SJCRH30 (cell line): ENCODE results near the gene CDH6. TPM values are rescaled to one million over a fixed set of nuclear protein-coding genes. Genes with fewer than 3 reads are reported as not detected.
A peak's percentile ranks its signal among the peaks of the same experiment; 100 is the strongest.

Experiments used
- DNase-seq, 2 experiments: peaks; one replicate each; pipeline ENCODE4 v3.0.0-alpha.2; 2015 to 2020
- H3K27ac ChIP-seq: fragments of 250-450 bp; sonication (Bioruptor Pico); 2 replicates; pipeline ENCODE4 v1.5.1; 2020; ENCODE audit warnings: mild to moderate bottlenecking, moderate library complexity
- H3K27me3 ChIP-seq: fragments of 250-450 bp; sonication (Bioruptor Pico); 2 replicates; pipeline ENCODE4 v1.5.1; 2020; ENCODE audit warnings: mild to moderate bottlenecking, moderate library complexity
- H3K36me3 ChIP-seq: fragments of 250-450 bp; sonication (Bioruptor Pico); 2 replicates; pipeline ENCODE4 v1.5.1; 2020; ENCODE audit warnings: mild to moderate bottlenecking, moderate library complexity
- H3K4me1 ChIP-seq: fragments of 250-450 bp; sonication (Bioruptor Pico); 2 replicates; pipeline ENCODE4 v1.5.1; 2020; ENCODE audit warnings: mild to moderate bottlenecking, moderate library complexity
- H3K4me3 ChIP-seq: fragments of 250-450 bp; sonication (Bioruptor Pico); 2 replicates; pipeline ENCODE4 v1.5.1; 2020; ENCODE audit warnings: mild to moderate bottlenecking, moderate library complexity
- H3K9me3 ChIP-seq: fragments of 250-450 bp; sonication (Bioruptor Pico); replicated peaks from 2 replicates; pipeline ENCODE4 v1.5.1; 2020; ENCODE audit warnings: mild to moderate bottlenecking, moderate library complexity
- total RNA-seq: library from RNA; depleted of rRNA; stranded (reverse); fragments of >200 nt; shearing (Covaris generic); gene quantifications from 2 replicates; pipeline ENCODE4 v1.2.3, GENCODE V29; 2014

Gene CDH6
- total RNA-seq, 1 experiment from 2014 or later: 8.3 TPM

DNA sequence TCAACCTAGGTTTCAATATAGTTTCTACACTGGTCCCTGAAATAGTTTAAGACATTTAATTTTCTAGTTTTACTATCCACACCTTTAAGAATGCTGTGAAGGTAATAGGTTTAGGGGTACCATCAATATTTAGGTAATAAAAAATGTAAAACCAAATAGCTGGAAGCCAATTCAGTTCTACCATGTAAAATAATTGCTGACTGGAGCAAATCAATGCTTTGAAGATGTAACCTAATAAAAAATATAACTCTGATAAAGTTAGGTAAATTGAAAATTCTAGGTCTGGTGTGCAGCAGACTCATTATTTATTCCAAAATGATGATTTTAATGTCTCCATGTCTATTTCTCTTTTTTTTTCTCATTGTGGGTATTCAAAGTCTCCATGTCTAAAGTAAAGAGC lies 21.8 kb downstream of the CDH6 start:
- Histone ChIP-seq H3K4me1 (no peaks in the 10 kb centered on the region), H3K27ac (no peak overlapping the region), H3K36me3 (no peaks in the 10 kb centered on the region), H3K9me3 (no peaks in the 10 kb centered on the region; the same call in 1 of the 2 replicates), H3K27me3 (peaks cover 3% of the 10 kb centered on the region; the same call in 1 of the 2 replicates), H3K4me3 (no peak overlapping the region)
- no peak for DNase-seq

DNA sequence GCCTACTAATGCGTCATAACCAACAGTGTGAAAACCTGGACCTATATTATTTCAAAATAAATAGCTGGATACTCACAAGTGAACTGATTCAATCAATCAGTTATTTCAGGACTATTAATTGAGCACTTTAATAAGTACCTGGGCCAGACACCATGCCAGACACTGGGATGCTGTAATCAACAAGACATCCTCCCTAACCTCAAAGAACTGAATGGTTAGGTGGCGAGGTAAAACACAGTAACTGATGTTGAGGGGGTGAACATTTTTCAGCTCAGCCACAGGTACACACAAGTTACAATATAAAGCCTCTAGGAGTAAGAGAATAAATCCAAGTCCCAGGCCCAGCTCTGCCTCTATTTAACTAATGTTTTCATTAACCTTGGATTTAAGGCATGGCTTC lies 24.0 kb downstream of the CDH6 start:
- no peak for DNase-seq
- Histone ChIP-seq H3K4me1 (no peaks in the 10 kb centered on the region), H3K36me3 (no peaks in the 10 kb centered on the region), H3K27me3 (peaks cover 3% of the 10 kb centered on the region; the same call in 1 of the 2 replicates), H3K27ac (no peak overlapping the region), H3K4me3 (no peak overlapping the region), H3K9me3 (no peaks in the 10 kb centered on the region)

DNA sequence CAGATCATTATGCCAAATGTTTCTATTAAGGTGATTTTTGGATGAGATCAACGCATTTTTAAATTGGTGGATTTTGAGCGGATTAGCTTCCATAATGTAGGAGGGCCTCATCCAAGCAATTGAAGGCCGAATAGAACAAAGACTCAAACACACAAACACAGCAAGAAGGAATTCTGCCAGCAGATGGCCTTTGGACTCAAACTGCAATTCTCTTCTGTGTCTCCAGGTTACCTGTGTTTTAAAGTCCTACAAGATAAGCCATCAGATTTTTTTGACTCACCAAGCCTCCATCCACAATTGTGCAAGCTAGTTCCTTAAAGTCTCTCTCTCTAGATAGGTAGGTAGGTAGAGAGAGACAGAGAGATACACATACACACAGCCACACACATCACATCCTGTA lies 25.5 kb downstream of the CDH6 start:
- Histone ChIP-seq H3K36me3 (no peaks in the 10 kb centered on the region), H3K4me3 (no peak overlapping the region), H3K4me1 (no peaks in the 10 kb centered on the region), H3K27me3 (peaks cover 3% of the 10 kb centered on the region; the same call in 1 of the 2 replicates), H3K9me3 (no peaks in the 10 kb centered on the region), H3K27ac (no peak overlapping the region)
- DNase-seq: no peak

DNA sequence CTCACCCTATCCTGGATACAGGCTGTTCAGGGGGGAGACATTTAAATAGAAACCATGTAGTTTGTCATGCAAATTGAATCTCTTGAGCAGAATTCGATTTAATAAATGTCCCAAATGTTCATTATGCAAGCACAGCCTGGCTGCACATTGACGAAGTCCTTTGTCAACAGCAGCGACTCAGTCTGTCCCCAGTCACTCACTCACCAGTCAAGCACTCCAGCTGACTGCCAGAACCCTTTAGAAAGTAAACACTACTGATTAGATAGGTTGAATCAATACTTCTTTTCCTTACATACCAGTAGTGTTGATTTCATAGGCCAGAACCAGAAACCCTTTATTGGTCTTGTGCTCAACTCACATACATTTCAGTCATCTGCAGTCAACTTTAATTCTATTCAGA lies 27.5 kb downstream of the CDH6 start:
- DNase-seq: no peak
- Histone ChIP-seq H3K9me3 (no peaks in the 10 kb centered on the region), H3K36me3 (no peaks in the 10 kb centered on the region), H3K4me1 (no peaks in the 10 kb centered on the region), H3K27me3 (peaks cover 3% of the 10 kb centered on the region; the same call in 1 of the 2 replicates), H3K27ac (no peak overlapping the region), H3K4me3 (no peak overlapping the region)

DNA sequence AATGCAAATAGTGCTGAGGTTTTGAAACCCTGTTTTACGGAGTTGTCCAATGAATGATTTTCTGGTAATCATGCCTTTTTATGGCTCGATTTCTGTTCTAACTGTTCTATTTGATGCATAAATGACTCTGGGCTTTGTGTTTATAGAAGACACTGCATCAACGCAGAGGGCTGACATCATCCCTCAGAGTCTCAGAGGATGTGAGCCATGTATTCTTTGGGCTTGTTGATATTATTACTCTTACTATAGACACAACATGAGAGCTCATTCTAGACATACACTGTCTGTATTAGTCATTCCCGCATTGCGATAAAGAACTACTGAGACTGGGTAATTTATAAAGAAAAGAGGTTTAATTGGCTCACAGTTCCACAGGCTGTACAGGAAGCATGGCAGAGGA lies 31.6 kb downstream of the CDH6 start:
- H3K4me3 ChIP-seq: no peak overlapping the region
- no peaks in the 10 kb centered on the region for H3K27me3 ChIP-seq
- DNase-seq: no peak
- H3K36me3 ChIP-seq: no peaks in the 10 kb centered on the region
- H3K9me3 ChIP-seq: no peaks in the 10 kb centered on the region
- H3K27ac ChIP-seq: no peak overlapping the region
- H3K4me1 ChIP-seq: no peaks in the 10 kb centered on the region

DNA sequence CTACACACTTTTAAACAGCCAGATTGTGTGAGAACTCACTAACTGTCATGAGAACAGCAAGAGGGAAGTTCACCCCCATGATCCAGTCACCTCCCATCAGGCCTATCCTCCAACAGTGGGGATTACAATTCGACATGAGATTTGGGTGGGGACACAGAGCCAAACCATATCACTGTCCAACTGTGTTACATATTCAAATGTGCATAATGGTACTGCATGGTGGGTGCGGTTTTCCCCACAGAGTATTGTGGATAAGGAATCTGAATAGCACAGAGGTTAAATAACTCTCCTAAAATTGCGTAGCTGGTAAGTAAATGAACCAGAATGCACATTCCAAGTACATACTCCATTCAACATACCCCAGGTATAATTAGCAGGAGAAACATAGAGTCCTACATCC lies 32.1 kb downstream of the CDH6 start:
- DNase-seq: no peak
- Histone ChIP-seq H3K27ac (no peak overlapping the region), H3K36me3 (no peaks in the 10 kb centered on the region)

DNA sequence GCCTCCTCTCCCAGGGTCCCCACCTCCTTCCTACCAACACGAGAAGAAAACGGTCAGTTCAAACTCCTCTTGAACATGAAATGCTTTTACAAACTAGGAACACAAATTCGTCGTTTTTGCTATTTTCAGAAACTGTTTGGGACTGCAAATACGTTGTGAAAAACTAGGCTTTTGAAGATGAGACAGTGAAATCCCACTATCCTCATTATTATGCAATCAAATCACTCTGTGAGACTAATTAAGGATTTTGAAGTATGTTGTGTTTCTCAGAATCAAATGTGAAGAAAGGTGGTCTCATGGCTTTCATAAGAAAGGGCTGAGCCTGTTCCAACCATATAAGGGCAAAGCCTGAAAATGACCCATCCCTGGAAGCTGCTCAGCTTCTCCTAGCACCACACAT lies 33.2 kb downstream of the CDH6 start:
- Histone ChIP-seq H3K9me3 (no peaks in the 10 kb centered on the region), H3K4me1 (no peaks in the 10 kb centered on the region), H3K27me3 (no peaks in the 10 kb centered on the region), H3K27ac (no peak overlapping the region), H3K36me3 (no peaks in the 10 kb centered on the region), H3K4me3 (no peak overlapping the region)
- DNase-seq: no peak

More for the DNA sequence above, 32.1 kb downstream of the CDH6 start:
- Histone ChIP-seq H3K4me3 (no peak overlapping the region), H3K9me3 (no peaks in the 10 kb centered on the region), H3K27me3 (no peaks in the 10 kb centered on the region), H3K4me1 (no peaks in the 10 kb centered on the region)

DNA sequence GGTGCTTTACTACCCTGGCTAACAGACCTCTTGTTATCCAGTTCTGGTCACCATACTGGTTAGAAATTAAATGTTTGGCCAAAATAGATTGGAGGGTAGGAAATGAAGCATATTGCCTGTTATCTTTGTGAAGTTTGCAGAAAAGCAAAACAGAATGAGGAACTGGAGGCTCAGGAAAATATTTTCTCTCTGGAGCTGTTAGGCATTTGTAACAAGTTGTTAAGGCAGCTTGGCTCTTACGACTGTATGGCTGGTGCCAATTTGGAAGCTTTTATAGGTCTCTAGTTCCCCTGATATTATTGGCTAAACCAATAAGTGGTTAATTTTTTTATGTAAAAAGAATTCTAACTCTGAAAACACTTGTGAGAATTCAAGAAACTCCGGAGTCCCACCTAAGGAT lies 35.8 kb downstream of the CDH6 start:
- DNase-seq: no peak
- Histone ChIP-seq H3K4me1 (no peaks in the 10 kb centered on the region), H3K9me3 (no peaks in the 10 kb centered on the region), H3K27me3 (no peaks in the 10 kb centered on the region), H3K4me3 (no peak overlapping the region), H3K36me3 (no peaks in the 10 kb centered on the region), H3K27ac (no peak overlapping the region)

DNA sequence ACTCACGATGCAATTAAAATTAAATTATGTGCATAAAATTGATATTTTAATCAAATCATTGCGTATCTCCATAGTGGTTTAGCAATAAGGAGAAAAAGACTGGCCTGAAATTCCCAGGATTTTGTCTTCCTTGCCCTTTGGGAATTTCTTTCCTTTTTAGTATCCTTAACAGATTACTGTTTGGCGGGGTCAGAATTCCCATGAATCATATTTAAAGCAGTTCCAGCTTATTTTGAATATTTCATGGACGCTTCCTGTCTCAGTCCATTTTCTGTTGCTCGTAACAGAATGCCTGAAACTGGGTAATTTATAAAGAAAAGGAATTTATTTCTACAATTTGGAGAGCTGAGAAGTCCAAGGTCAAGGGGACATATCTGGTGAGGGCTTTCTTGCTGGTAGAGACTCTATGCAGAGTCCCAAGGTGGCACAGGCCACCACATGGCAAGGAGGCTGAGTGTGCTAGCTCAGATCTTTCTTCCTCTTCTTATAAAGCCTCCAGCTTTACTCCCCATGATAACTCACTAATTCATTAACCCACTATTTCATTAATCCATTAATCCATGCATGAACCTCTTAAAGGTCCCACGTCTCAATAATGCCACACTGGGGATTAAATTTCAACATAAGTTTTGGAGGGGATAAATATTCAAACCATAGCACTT lies 37.8 kb downstream of the CDH6 start:
- no peaks in the 10 kb centered on the region for H3K36me3 ChIP-seq
- H3K9me3 ChIP-seq: no peaks in the 10 kb centered on the region
- no peaks in the 10 kb centered on the region for H3K4me1 ChIP-seq
- H3K27ac ChIP-seq: no peak overlapping the region
- no peak overlapping the region for H3K4me3 ChIP-seq
- H3K27me3 ChIP-seq: no peaks in the 10 kb centered on the region
- no peak for DNase-seq

DNA sequence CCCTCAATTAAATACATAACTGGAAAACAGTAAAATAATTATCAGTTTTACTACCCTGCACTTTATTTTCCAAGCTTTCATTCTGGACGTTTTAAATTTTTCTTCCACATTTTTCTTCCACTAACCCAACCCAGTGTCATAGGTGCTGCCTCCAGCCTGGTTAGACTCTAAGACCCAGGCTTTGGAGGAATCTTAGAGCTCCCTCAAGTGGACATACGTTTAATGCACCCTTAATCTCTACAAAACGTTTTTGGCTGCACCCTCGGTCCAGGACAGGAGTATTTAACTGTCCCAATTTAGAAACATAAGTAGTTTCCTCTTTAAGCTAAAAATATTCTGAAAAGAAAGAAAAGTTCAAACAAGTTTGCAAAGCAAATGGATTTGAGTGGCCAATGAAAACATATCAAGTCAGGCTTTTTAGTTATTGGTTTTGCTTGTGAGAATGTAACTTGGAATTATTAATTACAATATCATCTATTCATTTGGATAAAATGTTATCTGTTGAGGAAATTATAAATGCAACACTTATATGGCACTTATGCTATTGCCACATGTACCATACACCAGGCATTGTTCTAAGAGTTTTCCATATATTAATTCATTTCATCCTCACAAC lies 38.9 kb downstream of the CDH6 start:
- Histone ChIP-seq H3K9me3 (no peaks in the 10 kb centered on the region), H3K36me3 (no peaks in the 10 kb centered on the region), H3K27me3 (no peaks in the 10 kb centered on the region), H3K27ac (no peak overlapping the region), H3K4me1 (no peaks in the 10 kb centered on the region), H3K4me3 (no peak overlapping the region)
- DNase-seq: peak; percentile 42 to 86

DNA sequence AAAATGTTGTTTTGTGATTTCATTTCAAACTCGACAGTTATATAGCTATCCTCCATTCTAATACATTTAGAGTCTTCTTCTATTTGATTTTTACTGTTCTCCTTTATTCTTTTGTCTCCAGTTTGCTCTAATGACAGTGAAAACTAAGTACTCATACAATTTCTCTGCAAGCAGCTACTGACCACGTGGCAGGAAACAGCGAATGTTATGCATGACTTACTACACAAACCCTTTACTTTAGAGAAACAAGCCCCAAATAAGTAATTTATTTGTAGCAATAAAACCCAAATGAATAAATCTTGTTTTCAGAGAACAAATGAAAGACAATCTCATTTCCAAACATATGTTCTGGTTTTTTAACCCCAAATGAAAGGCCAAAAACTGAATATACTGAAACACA lies 41.9 kb downstream of the CDH6 start:
- no peak overlapping the region for H3K4me3 ChIP-seq

DNA sequence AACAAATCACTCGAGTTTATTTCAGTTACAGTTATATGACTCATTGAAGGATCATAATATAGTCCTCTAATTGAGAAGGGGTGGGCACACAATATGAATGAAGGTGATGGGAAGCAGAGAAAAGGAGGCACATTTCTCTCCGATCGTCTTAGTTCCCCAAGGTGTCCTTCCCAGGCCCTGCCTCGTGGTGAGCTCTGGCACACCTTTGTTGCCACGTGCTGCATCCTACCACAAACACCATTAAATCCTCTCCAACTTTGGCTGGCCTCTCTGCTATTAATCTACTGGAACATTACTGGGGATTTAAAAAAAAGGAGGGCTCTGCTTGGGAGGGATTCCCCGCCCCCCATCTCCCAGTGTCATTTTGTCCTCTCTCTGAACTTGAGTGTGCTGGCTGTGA lies 42.9 kb downstream of the CDH6 start:
- Histone ChIP-seq H3K4me3 (no peak overlapping the region), H3K4me1 (no peaks in the 10 kb centered on the region), H3K27me3 (no peaks in the 10 kb centered on the region), H3K27ac (no peak overlapping the region), H3K9me3 (no peaks in the 10 kb centered on the region), H3K36me3 (no peaks in the 10 kb centered on the region)
- no peak for DNase-seq

More for the DNA sequence above, 41.9 kb downstream of the CDH6 start:
- H3K36me3 ChIP-seq: no peaks in the 10 kb centered on the region
- peak in 1 of 2 experiments; percentile 21 for DNase-seq
- H3K27ac ChIP-seq: no peak overlapping the region
- H3K27me3 ChIP-seq: no peaks in the 10 kb centered on the region
- H3K9me3 ChIP-seq: no peaks in the 10 kb centered on the region
- H3K4me1 ChIP-seq: no peaks in the 10 kb centered on the region

DNA sequence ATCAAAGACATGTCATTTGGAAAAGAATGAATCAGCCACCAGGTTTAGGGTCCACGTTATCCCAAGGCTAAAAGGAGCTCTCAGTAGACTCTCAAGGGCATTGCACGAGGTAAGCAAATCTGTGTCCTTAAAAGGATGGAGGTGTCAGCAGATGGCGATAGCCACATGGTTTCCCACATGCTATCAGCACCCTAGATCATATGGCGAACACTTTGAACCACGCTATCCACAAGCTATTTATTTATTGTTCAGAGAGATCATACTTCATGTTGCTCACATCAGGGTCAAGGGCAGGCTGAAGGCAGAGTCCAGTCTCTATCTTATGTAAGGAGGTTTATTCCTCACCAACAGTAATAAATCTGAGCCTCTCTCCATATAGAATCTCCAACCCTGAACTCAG lies 43.7 kb downstream of the CDH6 start:
- Histone ChIP-seq H3K27ac (no peak overlapping the region), H3K4me3 (no peak overlapping the region), H3K27me3 (no peaks in the 10 kb centered on the region), H3K4me1 (no peaks in the 10 kb centered on the region), H3K9me3 (no peaks in the 10 kb centered on the region), H3K36me3 (no peaks in the 10 kb centered on the region)
- DNase-seq: peak; percentile 16 to 45

DNA sequence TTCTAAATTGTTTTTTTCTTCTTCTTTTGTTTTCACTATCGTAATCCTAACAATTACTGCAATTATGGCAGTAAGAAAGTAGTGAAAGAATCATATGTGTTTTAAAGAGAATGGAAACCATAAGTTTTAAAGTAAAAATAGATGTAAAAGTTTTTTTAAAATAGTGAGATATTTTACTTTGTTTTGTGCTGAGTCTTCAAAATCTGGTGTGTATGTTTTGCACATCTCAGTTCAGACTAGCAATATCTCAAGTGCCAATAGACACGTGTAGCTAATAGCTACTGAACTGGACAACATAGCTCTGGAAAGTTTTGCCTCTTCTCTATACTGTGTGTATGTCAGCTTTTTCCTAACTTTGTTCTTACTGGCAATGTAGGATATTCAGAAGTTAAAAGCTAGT lies 45.0 kb downstream of the CDH6 start:
- H3K27ac ChIP-seq: no peak overlapping the region
- no peak overlapping the region for H3K4me3 ChIP-seq
- no peaks in the 10 kb centered on the region for H3K4me1 ChIP-seq
- no peaks in the 10 kb centered on the region for H3K27me3 ChIP-seq
- no peaks in the 10 kb centered on the region for H3K9me3 ChIP-seq
- no peak for DNase-seq
- H3K36me3 ChIP-seq: no peaks in the 10 kb centered on the region

DNA sequence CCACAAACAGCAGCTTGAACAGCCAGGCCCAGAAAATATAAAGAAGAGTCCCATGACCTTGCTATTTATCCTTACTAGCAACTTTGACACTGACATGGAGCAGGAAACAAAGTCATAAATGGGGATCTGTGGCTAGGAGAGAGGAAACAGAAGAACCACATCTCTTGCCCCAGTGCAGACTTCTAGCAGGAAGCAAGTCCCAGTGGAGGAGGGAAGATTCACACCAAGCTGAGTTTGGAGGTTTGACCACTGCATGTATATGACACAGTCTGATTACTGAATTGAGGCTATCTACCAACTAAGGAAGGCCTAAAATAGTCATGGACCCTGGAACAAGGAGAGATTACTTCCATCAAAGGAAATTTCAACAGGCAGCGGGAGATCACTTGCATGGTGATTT lies 51.4 kb downstream of the CDH6 start:
- no peak for DNase-seq
- H3K9me3 ChIP-seq: no peaks in the 10 kb centered on the region
- no peaks in the 10 kb centered on the region for H3K36me3 ChIP-seq
- H3K4me3 ChIP-seq: no peak overlapping the region
- H3K27me3 ChIP-seq: no peaks in the 10 kb centered on the region
- H3K27ac ChIP-seq: no peak overlapping the region
- no peaks in the 10 kb centered on the region for H3K4me1 ChIP-seq

DNA sequence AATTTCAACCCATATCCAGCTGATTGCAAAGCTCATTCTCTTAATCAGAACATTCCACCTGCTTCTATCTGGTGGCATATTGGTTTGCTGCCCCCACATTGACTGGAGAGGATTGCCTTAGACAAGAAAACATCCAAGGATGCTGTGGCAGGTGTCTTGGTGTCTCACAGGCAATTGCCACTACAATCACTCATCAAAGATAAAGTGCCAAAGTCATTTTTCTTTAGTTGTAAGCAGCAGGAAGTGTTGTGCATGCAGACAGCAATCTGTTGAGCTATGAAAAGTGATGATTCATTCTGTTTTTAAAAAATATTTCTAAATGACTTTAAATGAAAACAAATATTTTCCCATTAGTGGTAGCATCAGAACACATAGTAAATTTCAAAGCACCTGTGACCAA lies 53.9 kb downstream of the CDH6 start:
- Histone ChIP-seq H3K9me3 (no peaks in the 10 kb centered on the region), H3K4me3 (no peak overlapping the region), H3K36me3 (no peaks in the 10 kb centered on the region), H3K27ac (no peak overlapping the region), H3K4me1 (no peaks in the 10 kb centered on the region), H3K27me3 (no peaks in the 10 kb centered on the region)
- no peak for DNase-seq
